Glutamatergic neuron (in vitro differentiated cells): Measurements from ENCODE around the gene OR4N5. TPM values are rescaled to one million over a fixed set of nuclear protein-coding genes. Genes with fewer than 3 reads are reported as not detected.
"Not testable (repeated sequence)": the region's sequence is repeated elsewhere in the genome, so short reads cannot be mapped to it uniquely, and the experiment has no call there.

Experiments used
- DNase-seq: peaks from one replicate; pipeline ENCODE4 v3.0.0; 2022
- H3K27ac Mint-ChIP-seq: one replicate; pipeline ENCODE4 v1.8.0; 2020; ENCODE audit warnings: mild to moderate bottlenecking, mixed read lengths, inconsistent platforms; ENCODE audit not compliant: unreplicated experiment
- H3K27me3 Mint-ChIP-seq: one replicate; pipeline ENCODE4 v1.8.0; 2020; ENCODE audit warnings: mild to moderate bottlenecking, moderate library complexity, mixed read lengths, inconsistent platforms; ENCODE audit not compliant: unreplicated experiment
- H3K36me3 Mint-ChIP-seq: one replicate; pipeline ENCODE4 v1.8.0; 2020; ENCODE audit warnings: mild to moderate bottlenecking, mixed read lengths, inconsistent platforms; ENCODE audit not compliant: unreplicated experiment
- H3K4me1 Mint-ChIP-seq: one replicate; pipeline ENCODE4 v1.8.0; 2020; ENCODE audit warnings: mild to moderate bottlenecking, low read depth, mixed read lengths, inconsistent platforms; ENCODE audit not compliant: unreplicated experiment
- H3K4me3 Mint-ChIP-seq: one replicate; pipeline ENCODE4 v1.8.0; 2020; ENCODE audit warnings: mild to moderate bottlenecking, mixed read lengths, inconsistent platforms; ENCODE audit not compliant: unreplicated experiment
- H3K9me3 Mint-ChIP-seq: one replicate; pipeline ENCODE4 v1.8.0; 2020; ENCODE audit warnings: mild to moderate bottlenecking, moderate library complexity, mixed read lengths, inconsistent platforms; ENCODE audit not compliant: unreplicated experiment
- total RNA-seq: library from RNA; stranded (reverse); fragmentation: NEBNext Ultra II Directional; extraction: Animal tissue kit (Norgen Biotek cat#: 25700); gene quantifications from one replicate; pipeline ENCODE4 v1.2.1, GENCODE V29; 2021; ENCODE audit not compliant: unreplicated experiment
- TF ChIP-seq, protein P1 (sequence below): fragments of 200-600 bp; sonication (generic); IDR thresholded peaks from one replicate; pipeline ENCODE4 v1.5.0; 2021; ENCODE audit not compliant: partially characterized antibody, unreplicated experiment

OR4N5 gene
- total RNA-seq, 1 donor from 2014 or later = not detected

DNA sequence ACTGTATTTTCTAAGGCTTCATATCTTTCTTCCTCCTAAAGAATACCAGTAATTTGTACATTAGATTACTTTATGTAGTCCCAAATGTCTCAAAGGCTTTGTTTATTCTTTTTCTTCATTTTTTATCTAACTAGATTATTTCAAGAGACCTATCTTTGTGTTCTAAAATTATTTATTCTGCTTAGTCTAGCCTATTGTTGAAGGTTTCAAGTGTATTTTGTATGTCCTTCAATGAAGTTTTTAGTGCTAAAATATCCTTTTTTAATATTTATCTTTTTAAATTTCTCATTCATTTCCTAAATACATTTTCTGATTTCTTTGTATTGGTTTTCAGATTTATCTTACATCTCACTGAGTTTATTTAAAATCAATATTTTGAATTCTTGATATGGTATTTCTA lies 25.8 kb downstream of the OR4N5 start:
- no peaks in the 10 kb centered on the region for H3K27me3 Mint-ChIP-seq
- peaks cover 7% of the 10 kb centered on the region for H3K9me3 Mint-ChIP-seq
- no peak for DNase-seq
- TF ChIP-seq, protein P1, sequence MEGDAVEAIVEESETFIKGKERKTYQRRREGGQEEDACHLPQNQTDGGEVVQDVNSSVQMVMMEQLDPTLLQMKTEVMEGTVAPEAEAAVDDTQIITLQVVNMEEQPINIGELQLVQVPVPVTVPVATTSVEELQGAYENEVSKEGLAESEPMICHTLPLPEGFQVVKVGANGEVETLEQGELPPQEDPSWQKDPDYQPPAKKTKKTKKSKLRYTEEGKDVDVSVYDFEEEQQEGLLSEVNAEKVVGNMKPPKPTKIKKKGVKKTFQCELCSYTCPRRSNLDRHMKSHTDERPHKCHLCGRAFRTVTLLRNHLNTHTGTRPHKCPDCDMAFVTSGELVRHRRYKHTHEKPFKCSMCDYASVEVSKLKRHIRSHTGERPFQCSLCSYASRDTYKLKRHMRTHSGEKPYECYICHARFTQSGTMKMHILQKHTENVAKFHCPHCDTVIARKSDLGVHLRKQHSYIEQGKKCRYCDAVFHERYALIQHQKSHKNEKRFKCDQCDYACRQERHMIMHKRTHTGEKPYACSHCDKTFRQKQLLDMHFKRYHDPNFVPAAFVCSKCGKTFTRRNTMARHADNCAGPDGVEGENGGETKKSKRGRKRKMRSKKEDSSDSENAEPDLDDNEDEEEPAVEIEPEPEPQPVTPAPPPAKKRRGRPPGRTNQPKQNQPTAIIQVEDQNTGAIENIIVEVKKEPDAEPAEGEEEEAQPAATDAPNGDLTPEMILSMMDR = no peak
- no peaks in the 10 kb centered on the region for H3K4me1 Mint-ChIP-seq
- peaks cover 4% of the 10 kb centered on the region for H3K36me3 Mint-ChIP-seq
- H3K27ac Mint-ChIP-seq = no peak overlapping the region
- H3K4me3 Mint-ChIP-seq = no peak overlapping the region

- TF ChIP-seq, protein P1 = no peak
- H3K27me3 Mint-ChIP-seq = no peaks in the 10 kb centered on the region
- DNase-seq = no peak
- H3K4me3 Mint-ChIP-seq = no peak overlapping the region
- peaks cover 8% of the 10 kb centered on the region for H3K36me3 Mint-ChIP-seq
- H3K9me3 Mint-ChIP-seq = peaks cover 8% of the 10 kb centered on the region
- H3K27ac Mint-ChIP-seq = no peak overlapping the region
- no peaks in the 10 kb centered on the region for H3K4me1 Mint-ChIP-seq
Observed at GRCh38 chr14:20167091-20167490, 28.5 kb downstream of the OR4N5 start.

- H3K27ac Mint-ChIP-seq, H3K4me3 Mint-ChIP-seq, H3K27me3 Mint-ChIP-seq, DNase-seq, H3K4me1 Mint-ChIP-seq, H3K36me3 Mint-ChIP-seq: not testable (repeated sequence)
- peaks cover 12% of the 10 kb centered on the region for H3K9me3 Mint-ChIP-seq
Observed at GRCh38 chr14:20169852-20170251, 31.2 kb downstream of the OR4N5 start.

DNA sequence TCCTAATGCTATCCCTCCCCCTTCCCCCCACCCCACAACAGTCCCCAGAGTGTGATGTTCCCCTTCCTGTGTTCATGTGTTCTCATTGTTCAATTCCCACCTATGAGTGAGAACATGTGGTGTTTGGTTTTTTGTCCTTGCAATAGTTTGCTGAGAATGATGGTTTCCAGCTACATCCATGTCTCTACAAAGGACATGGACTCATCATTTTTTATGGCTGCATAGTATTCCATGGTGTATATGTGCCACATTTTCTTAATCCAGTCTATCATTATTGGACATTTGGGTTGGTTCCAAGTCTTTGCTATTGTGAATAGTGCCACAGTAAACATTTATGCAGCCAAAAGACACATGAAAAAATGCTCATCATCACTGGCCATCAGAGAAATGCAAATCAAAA lies 35.6 kb downstream of the OR4N5 start:
- H3K27ac Mint-ChIP-seq, H3K4me3 Mint-ChIP-seq, H3K27me3 Mint-ChIP-seq, H3K4me1 Mint-ChIP-seq, DNase-seq, H3K36me3 Mint-ChIP-seq: not testable (repeated sequence)
- H3K9me3 Mint-ChIP-seq = peaks cover 14% of the 10 kb centered on the region

DNA sequence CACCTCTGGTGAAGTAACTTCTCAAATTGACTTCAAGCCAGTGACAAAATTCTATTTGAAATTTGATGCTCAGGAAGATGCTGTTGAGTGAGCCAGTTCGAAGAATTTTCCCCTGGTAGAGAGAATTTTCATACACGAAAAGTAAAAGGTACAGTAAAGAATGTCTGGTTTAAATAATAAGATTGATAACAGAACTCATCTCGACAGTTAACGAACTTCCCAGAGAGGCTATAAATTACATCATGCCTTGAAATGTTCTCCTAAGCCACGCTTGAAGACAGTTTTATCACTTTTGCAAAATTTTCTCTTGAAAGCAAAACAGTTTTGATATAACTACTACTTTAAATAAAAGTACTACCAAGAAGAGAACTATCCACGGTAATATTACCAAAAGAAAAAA lies 37.7 kb downstream of the OR4N5 start:
- no peak for DNase-seq
- Mint-ChIP-seq H3K27me3 (peaks cover 1% of the 10 kb centered on the region), H3K27ac (no peak overlapping the region), H3K9me3 (peaks cover 12% of the 10 kb centered on the region), H3K4me3 (no peak overlapping the region), H3K4me1 (no peaks in the 10 kb centered on the region), H3K36me3 (no peaks in the 10 kb centered on the region)
- TF ChIP-seq, protein P1 = no peak

- H3K27ac Mint-ChIP-seq = no peak overlapping the region
- peaks cover 1% of the 10 kb centered on the region for H3K27me3 Mint-ChIP-seq
- no peaks in the 10 kb centered on the region for H3K4me1 Mint-ChIP-seq
- no peaks in the 10 kb centered on the region for H3K36me3 Mint-ChIP-seq
- H3K9me3 Mint-ChIP-seq = peaks cover 12% of the 10 kb centered on the region
- no peak for DNase-seq
- H3K4me3 Mint-ChIP-seq = no peak overlapping the region
- TF ChIP-seq, protein P1 = no peak
Observed at GRCh38 chr14:20177433-20177974, 38.9 kb downstream of the OR4N5 start.
